ENCODE results near the gene KIRREL3.

Gene KIRREL3

GRCh38 chr11:126816645-126817044 is 183.9 kb downstream of the KIRREL3 start:
- no peak for DNase-seq (ENCODE audit: low read depth)
- no peak for TF ChIP-seq CTCF (conservative IDR thresholded peaks at IDR 0.05; ENCODE audit: control insufficient read depth, insufficient read depth, low read depth, low read length)
- no peak overlapping the region for H3K4me3 ChIP-seq (ENCODE audit: control insufficient read depth, low read depth, low read length)

- no peak overlapping the region for H3K4me3 ChIP-seq (ENCODE audit: control insufficient read depth, low read depth, low read length)
- TF ChIP-seq CTCF (conservative IDR thresholded peaks at IDR 0.05; ENCODE audit: control insufficient read depth, insufficient read depth, low read depth, low read length), result no peak
- DNase-seq (ENCODE audit: low read depth), result peak; percentile 28
These were observed 185.5 kb downstream of the KIRREL3 start for GRCh38 chr11:126815111-126815510.

GRCh38 chr11:126810776-126811175 is 189.8 kb downstream of the KIRREL3 start:
- DNase-seq (ENCODE audit: low read depth), result no peak
- TF ChIP-seq CTCF (conservative IDR thresholded peaks at IDR 0.05; ENCODE audit: control insufficient read depth, insufficient read depth, low read depth, low read length), result no peak
- H3K4me3 ChIP-seq (ENCODE audit: control insufficient read depth, low read depth, low read length), result no peak overlapping the region

- no peak for TF ChIP-seq CTCF (conservative IDR thresholded peaks at IDR 0.05; ENCODE audit: control insufficient read depth, insufficient read depth, low read depth, low read length)
- DNase-seq (ENCODE audit: low read depth), result no peak
These were observed 190.9 kb downstream of the KIRREL3 start for GRCh38 chr11:126809514-126810289.

GRCh38 chr11:126808836-126809235 is 191.7 kb downstream of the KIRREL3 start:
- TF ChIP-seq CTCF (conservative IDR thresholded peaks at IDR 0.05; ENCODE audit: control insufficient read depth, insufficient read depth, low read depth, low read length), result no peak
- DNase-seq (ENCODE audit: low read depth), result no peak
- no peak overlapping the region for H3K4me3 ChIP-seq (ENCODE audit: control insufficient read depth, low read depth, low read length)

More at GRCh38 chr11:126809514-126810289, 190.9 kb downstream of the KIRREL3 start:
- H3K4me3 ChIP-seq (ENCODE audit: control insufficient read depth, low read depth, low read length), result no peak overlapping the region

GRCh38 chr11:126808296-126808695 is 192.3 kb downstream of the KIRREL3 start:
- no peak overlapping the region for H3K4me3 ChIP-seq (ENCODE audit: control insufficient read depth, low read depth, low read length)
- TF ChIP-seq CTCF (conservative IDR thresholded peaks at IDR 0.05; ENCODE audit: control insufficient read depth, insufficient read depth, low read depth, low read length), result no peak
- no peak for DNase-seq (ENCODE audit: low read depth)
